ENCODE results near the gene CIAO2B. TPM values are rescaled to one million over a fixed set of nuclear protein-coding genes. Genes with fewer than 3 reads are reported as not detected.
"Not testable (repeated sequence)": the region's sequence is repeated elsewhere in the genome, so short reads cannot be mapped to it uniquely, and the experiment has no call there.

CIAO2B gene
- total RNA-seq, 2 experiments from 2014 or later, result 95.2 to 112 TPM

GRCh38 chr16:66902648-66903543 lies 31.3 kb downstream of the CIAO2B start:
- H3K27me3 Mint-ChIP-seq, result no peaks in the 10 kb centered on the region
- ChIA-PET CTCF (interaction anchor here (0.6 to 6.4 kb wide), 7 partner anchors 9 to 315 kb away, joined by 3 to 51 read pairs (median 4); partner anchors contain the start of gene RRAD), POLR2A (no interaction called here)
- no peak overlapping the region for H3K4me3 Mint-ChIP-seq
- no peak overlapping the region for H3K27ac Mint-ChIP-seq
- peaks cover 12% of the 10 kb centered on the region for H3K4me1 Mint-ChIP-seq
- no peaks in the 10 kb centered on the region for H3K9me3 Mint-ChIP-seq
- no peak for DNase-seq
- H3K36me3 Mint-ChIP-seq (ENCODE audit: low read depth), result no peaks in the 10 kb centered on the region

- POLR2A ChIA-PET, result no interaction called here
- CTCF ChIA-PET, result interaction anchor here (1.1 to 1.8 kb wide), 2 partner anchors 9 to 27 kb away, joined by 4 read pairs; no protein-coding TSS in a partner anchor
- Mint-ChIP-seq H3K9me3 (no peaks in the 10 kb centered on the region), H3K36me3 (ENCODE audit: low read depth) (no peaks in the 10 kb centered on the region), H3K27ac (no peak overlapping the region), H3K4me3 (no peak overlapping the region), H3K4me1 (peaks cover 12% of the 10 kb centered on the region), H3K27me3 (no peaks in the 10 kb centered on the region)
- DNase-seq, result no peak
Measured at GRCh38 chr16:66901626-66902025, 32.6 kb downstream of the CIAO2B start.

- Mint-ChIP-seq H3K27me3 (no peaks in the 10 kb centered on the region), H3K4me3 (no peak overlapping the region), H3K27ac (no peak overlapping the region), H3K4me1 (peaks cover 6% of the 10 kb centered on the region), H3K9me3 (no peaks in the 10 kb centered on the region), H3K36me3 (ENCODE audit: low read depth) (no peaks in the 10 kb centered on the region)
- no peak for DNase-seq
- CTCF ChIA-PET, result interaction anchor here (1.1 to 1.8 kb wide), 3 partner anchors 10 to 254 kb away, joined by 3 to 4 read pairs (median 4); no protein-coding TSS in a partner anchor
- POLR2A ChIA-PET, result no interaction called here
Measured at GRCh38 chr16:66900721-66901441, 33.3 kb downstream of the CIAO2B start.

- ChIA-PET CTCF (interaction anchor here (1.1 kb wide), 1 partner anchor 255 kb away, joined by 3 read pairs; no protein-coding TSS in a partner anchor), POLR2A (no interaction called here)
Measured at GRCh38 chr16:66899945-66900710, 34.1 kb downstream of the CIAO2B start.

GRCh38 chr16:66899310-66899944 lies 34.8 kb downstream of the CIAO2B start:
- H3K4me1 Mint-ChIP-seq, result peaks cover 9% of the 10 kb centered on the region
- no peaks in the 10 kb centered on the region for H3K36me3 Mint-ChIP-seq (ENCODE audit: low read depth)
- no peak for DNase-seq
- ChIA-PET POLR2A (no interaction called here), CTCF (interaction anchor here (1.0 to 1.5 kb wide), 2 partner anchors 9 to 11 kb away, joined by 3 read pairs; no protein-coding TSS in a partner anchor)
- H3K27ac Mint-ChIP-seq, result no peak overlapping the region
- no peaks in the 10 kb centered on the region for H3K9me3 Mint-ChIP-seq
- no peak overlapping the region for H3K4me3 Mint-ChIP-seq
- H3K27me3 Mint-ChIP-seq, result no peaks in the 10 kb centered on the region

More at GRCh38 chr16:66899945-66900710, 34.1 kb downstream of the CIAO2B start:
- Mint-ChIP-seq H3K36me3 (ENCODE audit: low read depth) (no peaks in the 10 kb centered on the region), H3K27me3 (no peaks in the 10 kb centered on the region), H3K9me3 (no peaks in the 10 kb centered on the region), H3K4me3 (no peak overlapping the region), H3K4me1 (peaks cover 5% of the 10 kb centered on the region), H3K27ac (no peak overlapping the region)
- DNase-seq, result no peak

- Mint-ChIP-seq H3K36me3 (ENCODE audit: low read depth) (no peaks in the 10 kb centered on the region), H3K9me3 (no peaks in the 10 kb centered on the region), H3K4me1 (peaks cover 11% of the 10 kb centered on the region), H3K4me3 (no peak overlapping the region), H3K27ac (no peak overlapping the region), H3K27me3 (no peaks in the 10 kb centered on the region)
- ChIA-PET CTCF (interaction anchor here (0.9 to 1.7 kb wide), 4 partner anchors 8 to 29 kb away, joined by 3 to 9 read pairs (median 3); no protein-coding TSS in a partner anchor), POLR2A (no interaction called here)
- DNase-seq, result no peak
Measured at GRCh38 chr16:66898933-66899309, 35.3 kb downstream of the CIAO2B start.

GRCh38 chr16:66898207-66898606 lies 36.0 kb downstream of the CIAO2B start:
- POLR2A ChIA-PET, result no interaction called here
- CTCF ChIA-PET, result interaction anchor here (0.7 to 2.0 kb wide), 6 partner anchors 8 to 30 kb away, joined by 3 to 9 read pairs (median 3); partner anchors contain the start of gene PDP2

GRCh38 chr16:66896682-66897081 lies 37.5 kb downstream of the CIAO2B start:
- not testable (repeated sequence) for H3K27me3 Mint-ChIP-seq
- CTCF ChIA-PET, result interaction anchor here (0.6 to 2.5 kb wide), 8 partner anchors 15 to 679 kb away, joined by 3 to 9 read pairs (median 4); partner anchors contain the start of gene PDP2

More at GRCh38 chr16:66898207-66898606, 36.0 kb downstream of the CIAO2B start:
- Mint-ChIP-seq H3K27me3 (no peaks in the 10 kb centered on the region), H3K36me3 (ENCODE audit: low read depth) (peaks cover under 1% of the 10 kb centered on the region), H3K4me3 (no peak overlapping the region), H3K27ac (no peak overlapping the region), H3K4me1 (peaks cover 15% of the 10 kb centered on the region), H3K9me3 (no peaks in the 10 kb centered on the region)
- DNase-seq, result no peak

GRCh38 chr16:66895999-66896398 lies 38.2 kb downstream of the CIAO2B start:
- Mint-ChIP-seq H3K27me3 (no peaks in the 10 kb centered on the region), H3K36me3 (ENCODE audit: low read depth) (peaks cover 8% of the 10 kb centered on the region), H3K27ac (no peak overlapping the region), H3K4me3 (no peak overlapping the region), H3K9me3 (no peaks in the 10 kb centered on the region), H3K4me1 (peaks cover 23% of the 10 kb centered on the region)
- CTCF ChIA-PET, result interaction anchor here (0.6 to 7.3 kb wide), 22 partner anchors 9 to 680 kb away, joined by 3 to 51 read pairs (median 5); partner anchors contain the start of genes CDH16, NAE1, PDP2 and RRAD
- POLR2A ChIA-PET, result interaction anchor here (0.5 kb wide), 1 partner anchor 51 kb away, joined by 5 read pairs; no protein-coding TSS in a partner anchor
- DNase-seq, result no peak

More at GRCh38 chr16:66896682-66897081, 37.5 kb downstream of the CIAO2B start:
- POLR2A ChIA-PET; DNase-seq; H3K9me3 Mint-ChIP-seq; H3K4me3 Mint-ChIP-seq; H3K36me3 Mint-ChIP-seq (ENCODE audit: low read depth); H3K27ac Mint-ChIP-seq: not testable (repeated sequence)
- peaks cover 23% of the 10 kb centered on the region for H3K4me1 Mint-ChIP-seq

- H3K27me3 Mint-ChIP-seq, result no peaks in the 10 kb centered on the region
- ChIA-PET POLR2A (interaction anchor here (0.5 kb wide), 1 partner anchor 52 kb away, joined by 5 read pairs; no protein-coding TSS in a partner anchor), CTCF (interaction anchor here (0.5 to 7.3 kb wide), 25 partner anchors 9 to 1767 kb away, joined by 3 to 51 read pairs (median 5); partner anchors contain the start of genes CDH16, NAE1, PDP2 and RRAD)
- peaks cover 23% of the 10 kb centered on the region for H3K4me1 Mint-ChIP-seq
- H3K9me3 Mint-ChIP-seq, result no peaks in the 10 kb centered on the region
- no peak overlapping the region for H3K27ac Mint-ChIP-seq
- peaks cover 8% of the 10 kb centered on the region for H3K36me3 Mint-ChIP-seq (ENCODE audit: low read depth)
- H3K4me3 Mint-ChIP-seq, result no peak overlapping the region
- DNase-seq, result no peak
Measured at GRCh38 chr16:66895689-66895979, 38.6 kb downstream of the CIAO2B start.

- peak; percentile 78 for DNase-seq
- ChIA-PET POLR2A (interaction anchor here (0.7 kb wide), 1 partner anchor 157 kb away, joined by 3 read pairs; no protein-coding TSS in a partner anchor), CTCF (interaction anchor here (0.5 to 7.3 kb wide), 27 partner anchors 8 to 1768 kb away, joined by 3 to 51 read pairs (median 5); partner anchors contain the start of genes CDH16, NAE1, PDP2 and RRAD)
- Mint-ChIP-seq H3K4me1 (peaks cover 23% of the 10 kb centered on the region), H3K36me3 (ENCODE audit: low read depth) (peaks cover 8% of the 10 kb centered on the region), H3K9me3 (no peaks in the 10 kb centered on the region), H3K4me3 (no peak overlapping the region), H3K27ac (peak overlapping the region; percentile 15), H3K27me3 (no peaks in the 10 kb centered on the region)
Measured at GRCh38 chr16:66894948-66895688, 39.1 kb downstream of the CIAO2B start.

Data from activated CD4-positive, alpha-beta T cell treated with anti-CD3 and anti-CD28 coated beads, Interleukin-2, amount 10 ng/mL, durations not matched to agents 7 days and 5 days (primary cell).